Measurements from ENCODE around the gene GATC. TPM values are rescaled to one million over a fixed set of nuclear protein-coding genes. Genes with fewer than 3 reads are reported as not detected.

The GATC gene
- total and polyA plus RNA-seq, 2 donors (not counting 3 experiments of a cell fraction or from before 2014, with no cell fraction given) = 13.0 to 28.8 TPM

GRCh38 chr12:120470150-120470784 lies 24.0 kb downstream of the GATC start:
- Histone ChIP-seq H2AFZ (ENCODE audit: low read depth, low read length) (peak overlapping the region; percentile 3), H4K20me1 (replicated peaks; ENCODE audit: control insufficient read depth, extremely low read depth, insufficient read depth, low read length) (peaks cover 2% of the 10 kb centered on the region), H3K9me1 (replicated peaks; ENCODE audit: control insufficient read depth, extremely low read depth, insufficient read depth, low read length) (no peaks in the 10 kb centered on the region), H3K4me2 (ENCODE audit: insufficient read depth, low read length) (peak overlapping the region; percentile 3), H3K79me2 (ENCODE audit: control insufficient read depth, insufficient read depth, low read length) (peaks cover 44% of the 10 kb centered on the region), H3K9ac (replicated peaks; ENCODE audit: extremely low read depth, insufficient read depth, low read length) (peak overlapping the region; percentile 2), H3K4me1 (ENCODE audit: control insufficient read depth, extremely low read depth, insufficient read depth, low read length) (peaks cover 9% of the 10 kb centered on the region), H3K4me3 (replicated peaks in 1 of 3; ENCODE audit: insufficient read depth in 1 of 3, low read depth in 1 of 3, low read length in 3 of 3) (peak overlapping the region in 2 of 3 experiments; percentile 37 to 90), H3K9me3 (replicated peaks; ENCODE audit: control insufficient read depth, insufficient read depth, low read length) (no peaks in the 10 kb centered on the region), H3K27ac (ENCODE audit: insufficient read depth, low read depth, low read length) (no peak overlapping the region), H3K27me3 (ENCODE audit: control insufficient read depth in 2 of 2, insufficient read depth in 2 of 2, low read length in 2 of 2) (no peaks in the 10 kb centered on the region), H3K36me3 (ENCODE audit: control insufficient read depth in 2 of 2, extremely low read depth in 1 of 2, insufficient read depth in 2 of 2, low read length in 2 of 2) (peaks cover 2 to 4% of the 10 kb centered on the region in 2 experiments)
- ChIA-PET CTCF (interaction anchor here (1.0 kb wide), 1 partner anchor 26 kb away, joined by 3 read pairs; the partner anchor contains the start of gene DYNLL1), POLR2A (interaction anchor here (0.6 to 2.8 kb wide), 3 partner anchors 11 to 27 kb away, joined by 5 to 24 read pairs (median 7); partner anchors contain the start of gene DYNLL1)
- TF ChIP-seq POLR2AphosphoS5 (IDR thresholded peaks at IDR 0.05; ENCODE audit: insufficient read depth, low read depth, low read length) = no peak
- no peak for TF ChIP-seq MAX (IDR thresholded peaks at IDR 0.05; ENCODE audit: insufficient read depth, insufficient read length)
- no peak for TF ChIP-seq JUN (IDR thresholded peaks at IDR 0.05; ENCODE audit: borderline replicate concordance, insufficient read depth, insufficient read length, low read depth)
- no peak for TF ChIP-seq EZH2 (IDR thresholded peaks at IDR 0.05; ENCODE audit: borderline replicate concordance, low read depth, low read length, severe bottlenecking)
- no peak for TF ChIP-seq FOS (IDR thresholded peaks at IDR 0.05; ENCODE audit: borderline replicate concordance, insufficient read depth, low read length)
- TF ChIP-seq, protein P1, sequence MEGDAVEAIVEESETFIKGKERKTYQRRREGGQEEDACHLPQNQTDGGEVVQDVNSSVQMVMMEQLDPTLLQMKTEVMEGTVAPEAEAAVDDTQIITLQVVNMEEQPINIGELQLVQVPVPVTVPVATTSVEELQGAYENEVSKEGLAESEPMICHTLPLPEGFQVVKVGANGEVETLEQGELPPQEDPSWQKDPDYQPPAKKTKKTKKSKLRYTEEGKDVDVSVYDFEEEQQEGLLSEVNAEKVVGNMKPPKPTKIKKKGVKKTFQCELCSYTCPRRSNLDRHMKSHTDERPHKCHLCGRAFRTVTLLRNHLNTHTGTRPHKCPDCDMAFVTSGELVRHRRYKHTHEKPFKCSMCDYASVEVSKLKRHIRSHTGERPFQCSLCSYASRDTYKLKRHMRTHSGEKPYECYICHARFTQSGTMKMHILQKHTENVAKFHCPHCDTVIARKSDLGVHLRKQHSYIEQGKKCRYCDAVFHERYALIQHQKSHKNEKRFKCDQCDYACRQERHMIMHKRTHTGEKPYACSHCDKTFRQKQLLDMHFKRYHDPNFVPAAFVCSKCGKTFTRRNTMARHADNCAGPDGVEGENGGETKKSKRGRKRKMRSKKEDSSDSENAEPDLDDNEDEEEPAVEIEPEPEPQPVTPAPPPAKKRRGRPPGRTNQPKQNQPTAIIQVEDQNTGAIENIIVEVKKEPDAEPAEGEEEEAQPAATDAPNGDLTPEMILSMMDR (IDR thresholded peaks at IDR 0.05; ENCODE audit: extremely low read depth in 1 of 2, insufficient read depth in 1 of 2, low read depth in 1 of 2, low read length in 2 of 2) = no peak
- TF ChIP-seq GATA2 (IDR thresholded peaks at IDR 0.05; ENCODE audit: insufficient read depth, insufficient read length, low read depth, low read length) = no peak
- TF ChIP-seq MYC (IDR thresholded peaks at IDR 0.05; ENCODE audit: low read depth, low read length) = no peak
- no peak for TF ChIP-seq POLR2A (IDR thresholded peaks at IDR 0.05; ENCODE audit: low read depth, low read length)
- TSS peak; percentile 51 for BruUV-seq (replicated peaks)
- intact Hi-C loops (cut with micrococcal nuclease) = no loop called here
- dilution Hi-C loops (cut with MboI; ENCODE audit: extremely low pct_ligation_motif_present, low sequenced_read_pairs) = no loop called here
- FAIRE-seq (no peak), DNase-seq (ENCODE audit: low read depth, low spot score) (no peak)

All from endothelial cell of umbilical vein (primary cell).